HG03045 (cell line): ENCODE data around the gene PPP1R18.

Experiments
- ATAC-seq: cut with Tn5 transposase; IDR thresholded peaks from one replicate; pipeline ENCODE4 v1.9.1; 2021; ENCODE audit warnings: mild to moderate bottlenecking, moderate library complexity; ENCODE audit not compliant: unreplicated experiment

PPP1R18 gene

DNA sequence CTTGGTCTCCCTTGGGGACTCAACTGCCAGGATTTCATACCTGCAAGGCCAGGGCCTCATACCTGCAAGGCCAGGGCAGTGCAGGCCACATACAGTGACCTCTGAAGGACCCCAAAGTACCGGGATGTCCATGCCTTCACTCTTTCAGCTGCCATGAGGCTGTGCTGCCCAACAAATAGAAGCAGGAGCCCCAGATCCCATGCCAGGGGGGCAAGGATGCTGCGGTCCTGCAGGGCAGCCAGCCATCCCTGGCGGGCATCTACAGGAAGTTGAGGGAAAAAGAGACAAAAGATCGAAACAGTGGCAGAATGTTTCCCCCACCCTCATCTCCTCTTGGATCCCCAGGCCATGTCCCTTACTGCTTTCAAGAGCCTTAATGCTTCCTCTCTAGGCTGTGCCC is 3.5 kb upstream of the PPP1R18 start:
- no peak for ATAC-seq

DNA sequence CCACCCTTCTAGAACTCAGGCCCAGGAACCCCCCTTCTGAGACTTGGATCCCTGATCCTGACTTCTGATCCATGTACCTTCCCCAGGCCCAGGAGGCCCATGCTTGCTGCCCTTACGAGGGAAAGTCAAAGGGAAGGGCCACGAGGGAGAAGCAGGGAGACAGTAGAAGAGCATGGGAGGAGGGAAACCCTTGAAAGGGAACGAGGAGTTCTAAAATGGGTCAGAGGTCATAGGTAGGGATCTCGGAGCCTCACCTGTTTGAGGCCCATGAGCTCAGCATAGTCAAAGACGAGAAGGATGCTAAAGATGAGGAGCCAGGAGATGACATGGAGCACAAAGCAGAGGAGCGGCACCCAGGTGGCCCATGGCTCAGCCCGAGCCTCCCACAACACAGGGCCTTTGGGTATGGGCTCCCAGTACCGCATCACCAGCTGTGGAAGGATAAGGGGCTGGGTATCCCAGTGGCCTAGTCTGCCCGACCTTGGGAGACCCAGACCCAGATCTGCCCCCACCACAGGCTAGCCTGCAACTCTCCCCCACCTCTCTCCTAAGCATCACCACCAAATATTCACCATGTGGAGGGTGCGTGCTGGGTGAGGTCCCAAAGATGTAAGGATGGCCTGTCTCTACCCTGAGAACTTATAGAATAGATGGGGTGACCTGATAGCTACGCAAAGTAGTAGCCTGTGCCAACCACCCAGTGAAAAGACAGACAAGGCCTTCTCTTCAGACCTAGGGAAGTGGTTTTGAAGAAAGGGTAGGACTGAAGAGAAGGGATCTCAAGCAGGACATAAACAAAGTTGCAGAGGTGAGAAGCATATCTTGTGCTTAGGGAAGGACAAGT is 2.8 kb upstream of the PPP1R18 start:
- ATAC-seq: no peak

DNA sequence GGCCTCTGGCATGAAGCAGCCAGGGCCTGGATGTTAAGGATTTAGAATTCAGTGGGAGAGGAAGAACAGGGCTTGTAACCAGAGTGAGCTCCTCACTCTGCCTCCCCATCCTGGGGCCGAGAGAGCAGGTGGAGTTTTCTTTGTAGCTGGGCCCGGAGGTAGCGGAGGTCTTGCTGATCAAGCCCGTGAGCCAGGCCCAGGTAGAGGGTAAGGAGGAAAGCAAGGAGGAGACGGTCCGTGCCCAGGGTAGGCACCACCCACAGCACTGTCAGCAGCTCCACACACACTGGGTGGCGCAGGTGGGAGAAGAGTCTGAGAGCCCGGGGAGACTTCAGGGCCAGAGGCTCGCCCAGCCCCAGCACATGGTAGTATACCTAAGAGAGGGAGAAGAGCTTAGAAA is 2.1 kb upstream of the PPP1R18 start:
- no peak for ATAC-seq

DNA sequence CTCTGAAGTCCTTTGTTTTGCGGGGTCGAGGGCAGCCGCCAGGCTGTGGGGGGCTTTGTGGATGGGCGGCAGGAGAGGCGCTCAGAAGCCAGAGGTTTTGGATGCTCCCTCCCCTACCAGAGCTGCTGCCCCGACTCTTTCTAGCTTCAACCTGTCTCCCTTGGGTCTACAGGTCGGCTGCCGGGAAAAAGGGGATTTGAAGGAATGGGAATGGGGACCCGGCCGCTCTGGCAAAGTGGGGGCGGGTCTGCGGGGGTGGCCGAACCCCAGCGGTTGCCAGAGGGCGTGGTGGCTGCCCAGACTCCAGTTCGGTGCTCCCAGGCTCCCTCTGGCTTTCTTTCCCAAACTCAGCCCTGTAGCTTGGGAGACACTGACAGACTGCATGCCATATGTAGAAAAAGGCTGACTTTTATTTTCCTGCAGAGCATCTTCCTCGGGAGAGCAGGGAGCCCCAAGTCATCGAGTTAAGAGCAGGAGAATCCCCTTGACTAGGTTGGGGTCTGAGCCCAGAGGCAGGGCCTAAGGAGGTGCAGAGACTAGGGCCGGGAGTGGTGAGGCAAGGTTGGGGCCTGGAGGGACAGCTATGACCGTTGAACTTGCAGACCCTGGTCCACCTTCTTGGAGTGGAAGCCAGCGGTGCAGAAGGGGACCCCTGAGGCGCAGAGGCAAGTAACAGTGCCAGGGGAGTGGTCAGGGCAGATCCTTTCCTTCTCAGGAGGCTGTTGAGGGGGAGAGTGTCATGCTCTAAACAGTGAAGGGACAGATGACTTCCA is 1.4 kb upstream of the PPP1R18 start:
- ATAC-seq: no peak

DNA sequence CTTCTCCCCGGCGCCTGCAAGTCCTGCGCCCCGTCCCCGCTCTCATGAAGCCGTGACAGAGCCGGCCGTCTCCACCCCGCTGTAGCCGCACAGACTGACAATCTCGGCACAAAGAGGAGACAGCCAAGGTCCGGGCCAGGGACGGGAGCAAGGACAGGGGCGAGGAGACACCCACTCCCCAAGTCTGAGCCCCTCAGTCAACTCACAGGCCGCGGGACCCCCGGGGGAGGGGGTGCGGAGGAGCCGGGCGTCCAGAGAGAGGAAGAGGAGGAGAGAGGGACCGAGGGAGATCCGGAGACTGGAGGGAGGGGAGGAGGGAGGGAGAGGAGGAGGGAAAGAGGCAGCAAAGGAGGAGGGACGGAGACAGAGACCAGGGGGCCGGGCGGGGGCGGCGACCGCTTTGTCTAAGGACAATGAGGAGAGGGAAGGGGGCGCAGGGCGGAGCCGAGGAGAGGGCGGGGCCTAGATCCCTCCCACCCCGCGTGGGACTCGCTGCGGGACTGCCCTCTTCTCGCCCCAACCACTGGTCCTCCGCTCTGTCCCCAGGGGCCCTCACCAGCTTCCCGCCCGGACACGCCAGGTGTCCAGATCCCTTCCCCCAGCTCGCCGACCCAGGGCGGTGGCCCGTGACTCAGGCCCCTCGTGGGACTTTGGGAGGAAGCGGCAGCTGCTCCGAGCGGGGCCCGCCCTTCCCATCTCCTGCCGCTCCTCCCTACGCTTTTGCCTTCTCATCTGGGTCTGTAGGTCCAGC is 638 bp upstream of the PPP1R18 start:
- ATAC-seq: no peak

DNA sequence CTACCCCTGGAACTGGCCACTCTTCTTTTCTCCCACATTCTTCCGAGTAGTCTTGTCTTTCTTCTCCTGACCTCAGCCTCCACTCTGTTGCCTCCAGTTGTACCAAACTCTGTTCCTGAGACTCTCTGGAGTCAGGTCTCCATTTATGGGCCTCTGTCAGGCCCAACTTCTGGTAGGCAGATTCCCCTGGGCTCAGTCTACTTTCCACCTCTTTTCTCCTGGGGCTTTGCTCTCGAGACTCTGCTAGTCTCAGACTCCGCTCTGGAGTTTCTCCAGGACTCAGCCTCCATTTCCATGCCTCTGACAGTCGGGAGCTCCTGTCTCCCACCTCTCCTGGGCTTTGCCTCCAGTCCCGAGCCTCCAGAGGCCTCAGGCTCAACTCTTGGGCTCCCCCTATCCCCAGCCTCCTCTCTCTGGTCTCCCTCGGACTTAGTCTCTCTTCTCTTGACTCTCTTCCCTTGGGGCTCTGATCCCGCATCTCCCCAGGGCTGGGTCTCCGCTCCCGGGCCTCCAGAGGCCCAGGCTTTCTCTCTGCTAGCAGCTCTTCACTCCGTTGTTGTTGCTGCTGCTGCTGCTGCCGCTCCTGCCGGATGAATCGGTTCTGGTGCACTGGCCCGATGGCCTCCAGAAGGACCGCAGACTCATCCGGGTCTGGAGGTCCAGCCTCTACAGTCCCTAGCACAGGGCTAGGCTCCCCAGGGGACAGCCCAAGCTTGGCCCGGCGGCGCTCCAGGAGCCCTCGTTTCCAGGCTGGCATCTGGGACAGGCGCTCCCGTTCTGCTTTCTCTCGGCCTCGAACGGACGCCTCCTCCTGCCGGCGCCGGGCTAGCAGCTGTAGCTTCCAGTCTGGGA is 1.1 kb downstream of the PPP1R18 start:
- no peak for ATAC-seq

DNA sequence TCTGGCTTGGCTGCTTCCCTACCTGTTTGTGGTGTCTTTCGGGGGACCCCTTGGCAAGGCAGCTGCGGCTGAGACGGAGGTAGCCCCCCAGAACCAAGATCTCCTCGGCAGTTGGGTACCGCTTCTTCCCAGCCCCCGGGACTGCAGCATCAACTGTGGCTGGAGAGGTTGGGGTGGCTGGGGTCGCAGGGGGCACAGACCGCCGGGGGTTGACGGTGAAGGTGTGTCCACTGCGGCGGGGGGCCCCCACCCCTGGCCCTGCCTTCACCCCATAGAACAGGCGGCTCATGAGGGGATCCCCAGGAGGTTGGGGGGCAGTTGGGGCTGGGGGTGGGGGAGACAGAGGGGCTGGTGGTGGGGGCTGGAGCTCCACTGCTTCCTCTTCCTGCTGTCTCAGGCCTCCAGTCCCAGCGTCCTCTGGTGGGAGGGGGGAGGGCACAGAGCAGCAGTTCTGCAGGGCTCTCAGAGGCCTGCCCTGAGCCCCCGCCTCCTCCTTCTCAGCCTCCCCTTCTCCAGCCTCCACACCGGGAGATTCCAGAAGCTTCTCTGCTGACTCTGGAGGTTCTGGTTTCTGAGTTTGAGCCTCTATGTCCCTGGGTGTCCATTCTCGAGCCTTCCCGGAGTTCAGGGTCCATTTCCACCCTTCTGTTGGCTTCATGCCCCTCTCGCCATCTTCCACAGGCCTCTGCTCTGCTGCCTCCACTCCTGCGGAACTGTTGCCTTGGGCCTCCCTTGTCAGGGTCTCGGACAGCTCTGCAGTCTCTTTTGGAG is 1.9 kb downstream of the PPP1R18 start:
- no peak for ATAC-seq

DNA sequence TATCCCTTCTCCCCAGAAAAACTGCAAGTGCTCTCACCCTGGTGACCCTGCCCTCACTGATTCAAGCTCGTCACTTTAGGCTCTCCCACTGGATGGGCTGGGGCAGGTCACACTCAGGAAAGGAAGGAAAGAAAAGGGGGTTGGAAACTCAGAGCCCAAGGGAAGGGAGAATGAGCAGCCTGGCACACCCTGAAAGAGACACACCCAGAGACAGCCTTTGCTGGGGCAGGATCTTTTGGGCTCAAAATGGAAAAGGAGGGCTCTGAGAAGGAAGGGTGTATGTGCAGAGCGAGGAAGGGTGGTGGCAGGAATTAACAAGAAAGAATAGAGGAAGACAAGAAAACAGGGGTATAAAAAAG is 2.5 kb downstream of the PPP1R18 start:
- no peak for ATAC-seq

DNA sequence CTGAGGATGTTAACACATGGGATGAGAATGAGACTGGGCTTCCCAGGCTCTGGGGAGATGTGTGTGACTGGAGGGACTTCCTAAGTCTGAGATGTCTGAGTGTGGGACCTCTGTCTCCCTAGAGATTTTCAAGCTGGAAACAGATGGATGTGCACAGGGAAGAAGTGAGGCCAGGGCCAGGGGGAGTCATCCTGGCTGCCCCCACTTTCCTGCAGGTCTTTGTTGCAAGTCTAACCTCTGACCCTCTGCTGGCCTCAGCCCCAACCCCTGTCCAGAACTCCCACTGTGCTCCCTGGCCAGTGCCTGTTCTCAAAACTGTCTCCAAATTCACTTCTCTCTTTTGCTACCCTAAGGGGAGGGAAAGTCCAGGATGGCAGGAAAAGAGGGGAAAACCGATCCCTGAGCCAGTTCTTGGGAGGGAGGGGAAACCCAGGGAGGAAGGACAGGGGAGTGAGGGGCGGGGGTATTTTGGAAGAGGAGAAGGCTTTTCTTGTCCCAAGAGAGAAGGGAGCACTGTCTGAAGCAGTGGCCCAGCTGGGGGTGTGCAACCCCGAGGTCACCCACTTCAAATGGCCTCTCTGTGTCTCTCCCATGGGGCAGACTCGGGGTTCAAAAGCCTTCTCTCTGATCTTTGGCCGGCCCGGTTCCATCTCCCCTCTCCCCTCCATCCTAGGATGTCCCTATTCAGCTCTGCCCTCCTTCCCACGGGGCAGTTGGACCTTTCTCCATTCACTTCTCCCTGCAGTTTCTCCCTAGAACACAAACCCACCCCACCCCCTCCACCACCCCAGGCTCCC is 3.1 kb downstream of the PPP1R18 start:
- ATAC-seq: no peak

DNA sequence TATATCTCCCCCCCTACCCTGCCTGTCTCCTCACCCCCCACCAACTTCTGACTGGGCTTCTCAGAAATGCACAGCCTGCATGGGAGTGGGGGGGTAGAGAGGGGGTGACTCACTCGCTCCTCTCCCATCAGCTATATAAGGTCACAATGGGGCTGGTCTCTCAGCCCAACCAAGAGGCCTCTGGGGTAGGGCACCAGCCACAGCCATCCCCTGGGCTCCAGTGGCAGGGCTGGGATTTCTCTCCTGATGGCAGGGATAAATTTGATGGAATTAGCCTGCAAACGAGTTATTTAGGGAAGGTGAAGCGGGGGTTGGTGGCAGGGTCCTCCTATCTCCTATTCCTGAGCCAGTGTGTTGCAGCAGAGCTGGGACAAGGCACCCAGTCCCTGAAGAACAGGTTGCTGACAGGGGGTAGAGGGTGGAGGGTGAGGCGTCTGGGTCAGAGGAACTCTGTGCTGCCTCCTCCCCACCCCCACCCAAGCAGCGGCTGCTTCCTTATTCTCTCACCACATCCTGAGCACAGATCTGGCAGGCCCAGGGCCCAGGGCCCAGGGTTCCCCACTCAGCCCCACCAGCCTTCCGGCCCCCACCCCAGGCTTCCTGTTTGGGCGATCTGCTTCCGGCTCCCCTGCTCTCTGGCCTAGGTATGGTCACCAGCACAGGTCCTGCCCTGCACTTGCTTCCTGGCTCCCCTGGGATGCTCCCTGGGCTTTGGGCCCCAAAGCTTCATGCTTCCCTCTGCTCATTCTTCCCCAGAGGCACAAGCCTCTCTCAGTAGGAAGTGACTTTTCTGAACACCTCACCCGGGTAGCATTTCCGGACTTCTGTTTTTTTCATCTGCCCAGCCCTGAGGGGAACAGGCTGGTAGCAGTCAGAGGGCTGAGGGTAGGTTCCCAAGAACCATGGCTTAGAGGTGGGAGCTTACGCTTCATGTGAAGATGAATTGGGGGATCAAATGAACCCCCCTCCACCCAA is 4.0 kb downstream of the PPP1R18 start:
- ATAC-seq: peak; percentile 35

DNA sequence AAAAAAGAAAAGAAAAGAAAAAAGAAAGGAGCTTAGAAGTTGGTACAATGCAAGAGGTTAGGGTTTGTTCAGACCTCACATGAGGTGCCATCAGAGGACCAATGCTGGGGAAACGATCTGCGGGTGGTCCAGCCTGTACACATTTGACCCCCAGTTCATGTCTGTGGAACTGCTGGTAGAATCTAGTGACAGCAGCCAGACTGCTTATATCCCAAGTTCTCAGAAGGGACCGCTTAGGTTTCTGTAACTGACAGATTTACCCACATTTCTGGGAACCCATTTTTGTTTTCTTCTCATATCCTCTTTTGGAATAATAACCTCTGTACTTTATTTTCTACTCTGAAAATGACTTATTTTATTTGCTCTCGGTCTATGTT is 4.7 kb downstream of the PPP1R18 start:
- ATAC-seq: no peak

DNA sequence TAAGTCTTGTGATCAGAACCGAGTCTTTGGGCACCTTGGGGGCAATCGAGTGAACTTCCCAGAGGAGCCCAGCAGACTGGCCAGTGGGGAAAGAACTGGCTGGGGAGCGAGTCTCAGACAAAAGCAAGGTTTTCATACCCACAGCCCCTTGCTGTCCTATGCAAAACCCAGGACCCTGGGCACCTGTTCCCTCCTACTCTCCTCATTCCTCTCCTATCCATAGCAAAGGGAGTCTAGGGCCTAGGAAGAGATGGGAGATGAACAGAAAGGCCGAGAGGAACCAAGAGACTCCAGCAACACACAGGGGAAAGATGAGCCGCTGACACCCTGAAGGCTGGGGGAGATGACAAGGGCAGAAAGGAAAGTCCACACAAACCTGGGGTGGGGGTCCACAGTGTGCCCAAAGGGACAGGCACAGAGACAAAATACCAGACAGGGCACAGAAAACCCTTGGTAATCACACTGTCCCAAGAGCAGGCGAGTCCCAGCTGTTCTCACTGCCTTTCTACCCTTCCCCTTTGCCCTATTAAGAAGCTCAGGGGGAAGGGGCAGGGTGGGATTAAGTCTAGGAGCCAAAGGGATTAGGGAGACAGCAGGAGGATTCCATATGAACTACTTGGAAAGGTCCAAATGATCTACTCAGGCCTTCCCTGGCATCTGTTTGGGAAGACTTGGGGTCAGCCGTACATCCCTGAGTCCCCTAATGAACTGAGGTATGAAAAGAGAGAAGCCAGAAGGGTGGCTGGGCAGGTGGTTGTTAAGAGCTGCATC is 6.5 kb downstream of the PPP1R18 start:
- no peak for ATAC-seq

DNA sequence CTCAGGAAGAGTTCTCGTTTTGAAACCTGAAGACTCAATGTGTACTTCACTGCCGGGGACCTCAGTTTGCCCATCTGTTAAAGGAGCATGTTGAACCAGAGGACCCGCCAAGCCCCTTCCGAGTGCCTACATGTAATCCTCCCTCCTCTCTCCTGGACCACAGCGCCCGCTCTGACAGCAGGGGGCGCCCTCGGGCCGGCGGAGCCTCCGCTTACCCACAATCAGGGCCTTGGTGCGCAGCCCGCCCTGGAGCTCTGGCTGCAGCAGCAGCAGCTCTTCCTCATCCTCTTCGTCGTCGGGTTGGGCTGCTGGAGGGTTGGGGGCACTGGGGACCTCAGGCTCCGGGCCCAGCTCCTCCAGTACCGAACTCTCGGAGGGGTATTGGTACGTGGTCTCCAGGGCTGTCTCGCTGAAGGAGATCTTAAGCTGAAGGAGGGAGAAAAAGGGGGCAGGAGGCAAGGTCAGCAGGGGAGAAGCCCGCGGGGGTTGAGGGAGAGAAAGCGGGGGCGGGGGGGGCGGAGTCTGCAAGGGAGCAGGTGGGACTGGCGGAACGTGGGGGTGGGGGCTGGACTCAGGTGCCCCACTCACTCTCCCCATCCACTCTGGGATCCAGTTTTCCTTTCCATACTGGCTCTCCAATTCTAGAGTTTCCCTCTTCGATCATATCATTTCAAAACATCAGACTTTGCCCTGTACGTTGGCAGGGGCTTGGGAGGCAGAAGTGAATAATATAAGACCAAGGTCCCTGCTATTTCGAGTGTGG is 7.3 kb downstream of the PPP1R18 start:
- peak; percentile 35 for ATAC-seq

DNA sequence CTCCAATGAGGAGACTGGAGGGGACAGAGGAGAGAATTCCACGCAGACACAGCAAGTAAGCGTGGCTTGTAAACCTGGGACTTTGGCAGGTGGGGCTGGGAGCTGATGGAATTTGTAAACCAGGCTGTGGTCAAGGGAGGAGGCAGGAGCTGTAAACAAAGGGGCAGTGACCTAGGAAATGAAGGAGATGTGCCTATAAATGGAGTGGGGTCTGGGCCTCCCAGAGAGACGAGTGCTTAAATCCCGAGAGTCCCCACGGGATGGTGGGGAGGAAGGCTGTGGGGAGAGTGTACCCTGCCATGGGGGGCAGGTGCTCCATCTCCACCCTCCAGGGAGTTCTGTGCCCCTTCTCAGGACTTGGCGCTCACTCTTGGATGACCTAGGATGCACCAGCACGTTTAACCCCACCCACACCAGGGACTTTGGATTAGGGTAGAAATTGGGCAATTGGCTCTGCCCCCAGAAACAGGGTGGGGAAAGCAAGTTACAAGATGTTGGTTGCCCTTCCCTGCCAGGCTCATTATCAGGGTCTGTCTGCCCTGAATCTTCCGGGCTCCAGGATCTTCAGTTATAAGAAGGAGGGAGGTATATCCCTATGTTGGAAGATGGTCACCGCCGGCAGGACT is 9.7 kb downstream of the PPP1R18 start:
- ATAC-seq: no peak

DNA sequence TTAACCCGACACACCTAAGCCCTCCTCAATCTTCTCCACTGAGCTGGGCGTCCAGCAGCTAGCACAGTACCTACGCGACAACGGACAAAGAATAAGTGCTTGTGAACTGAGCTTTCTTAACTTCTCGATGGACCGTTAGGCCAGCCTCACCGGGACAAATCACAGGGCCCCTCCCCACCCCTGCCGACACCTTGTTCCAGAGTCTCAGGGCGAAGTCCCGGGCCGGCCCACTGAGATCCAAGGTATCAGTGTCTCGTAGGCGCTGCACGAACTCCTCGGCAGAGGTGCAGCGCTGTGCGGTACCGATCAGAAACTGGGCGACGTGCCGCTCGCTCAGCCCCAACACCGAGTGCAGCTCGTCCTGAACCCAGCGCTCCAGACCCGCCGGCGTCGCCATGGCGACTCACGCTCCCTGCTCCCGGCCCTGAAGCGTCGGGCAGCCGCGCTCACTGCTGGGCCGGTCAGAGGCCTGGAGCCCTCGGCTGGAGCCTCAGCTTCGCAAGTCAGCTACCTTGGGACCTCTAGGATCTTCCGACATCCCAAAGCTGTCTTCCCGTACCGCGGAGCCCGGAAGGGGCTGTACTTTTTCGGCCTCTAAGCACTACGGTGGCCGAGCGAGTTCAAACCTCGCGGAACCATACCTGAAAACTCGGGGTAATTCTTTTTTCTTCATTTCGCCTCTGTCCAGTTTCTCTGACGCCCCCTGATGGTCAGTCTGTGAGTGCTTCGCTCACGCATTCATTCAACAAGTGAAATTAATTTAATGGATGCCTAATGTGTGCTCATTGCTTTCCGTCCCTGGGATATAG is 13.8 kb downstream of the PPP1R18 start, which contains the start of gene DHX16:
TSS of gene DHX16 (minus strand) at position 562 of the 809 bp plus-strand sequence. CDS start at position 397, 165 bp downstream.
- ATAC-seq: peak; percentile 67
